Liver (tissue), 3 donors: Measurements from ENCODE around the gene ZNF860.

Source experiments
- HNF4A ChIP-seq, 2 donors: conservative IDR thresholded peaks; 2 replicates each; pipeline ENCODE4 v1.6.1; 2016; ENCODE audit warnings: antibody characterized with exemption in 2 of 2, mild to moderate bottlenecking in 2 of 2
- HNF4G ChIP-seq: IDR thresholded peaks from 2 replicates; pipeline ENCODE4 v1.6.1; 2016; ENCODE audit warnings: antibody characterized with exemption
- RAD21 ChIP-seq, 2 donors: IDR thresholded peaks; 2 replicates each; pipeline ENCODE4 v1.6.1; 2016; ENCODE audit warnings: antibody characterized with exemption in 2 of 2, mild to moderate bottlenecking in 2 of 2
- TF ChIP-seq, protein P1 (sequence below): fragments of 150-350 bp; IDR thresholded peaks from 2 replicates; pipeline ENCODE4 v1.5.1; 2017; ENCODE audit warnings: improper control_type of control experiment, low read depth, low read length; ENCODE audit not compliant: missing input control
- donor health status: healthy.
- donor health status: healthy.

DNA sequence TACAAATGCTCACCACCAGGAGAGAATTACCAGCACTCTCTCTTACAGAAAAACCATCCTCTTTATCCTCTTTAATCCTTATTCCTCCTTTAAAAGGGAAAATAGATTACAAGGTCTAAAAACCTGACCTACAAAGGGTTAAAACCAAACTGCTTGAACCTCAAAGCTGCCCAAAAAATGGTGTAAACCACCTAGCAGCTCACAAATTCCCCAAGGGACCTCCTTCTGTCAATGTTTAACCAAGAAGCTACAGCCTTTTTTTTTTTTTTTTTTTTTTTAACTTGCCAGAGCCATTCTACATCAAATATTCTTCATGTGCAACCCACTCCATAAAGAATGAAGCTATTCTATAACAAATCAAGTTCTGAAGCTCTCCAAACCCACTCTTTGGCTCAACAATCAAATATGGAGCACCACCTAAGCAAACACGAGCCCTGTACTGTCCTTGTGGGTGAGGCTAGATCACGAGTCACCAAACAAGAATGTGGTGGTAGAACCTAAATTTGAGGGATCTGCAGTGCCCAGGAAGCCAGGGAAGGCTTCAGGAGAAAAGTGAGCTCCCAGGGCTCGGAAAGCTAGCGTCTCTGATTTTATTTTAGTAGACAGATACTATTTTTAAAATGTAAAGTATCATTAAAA, 20.6 kb upstream of the ZNF860 start:
- TF ChIP-seq, protein P1, sequence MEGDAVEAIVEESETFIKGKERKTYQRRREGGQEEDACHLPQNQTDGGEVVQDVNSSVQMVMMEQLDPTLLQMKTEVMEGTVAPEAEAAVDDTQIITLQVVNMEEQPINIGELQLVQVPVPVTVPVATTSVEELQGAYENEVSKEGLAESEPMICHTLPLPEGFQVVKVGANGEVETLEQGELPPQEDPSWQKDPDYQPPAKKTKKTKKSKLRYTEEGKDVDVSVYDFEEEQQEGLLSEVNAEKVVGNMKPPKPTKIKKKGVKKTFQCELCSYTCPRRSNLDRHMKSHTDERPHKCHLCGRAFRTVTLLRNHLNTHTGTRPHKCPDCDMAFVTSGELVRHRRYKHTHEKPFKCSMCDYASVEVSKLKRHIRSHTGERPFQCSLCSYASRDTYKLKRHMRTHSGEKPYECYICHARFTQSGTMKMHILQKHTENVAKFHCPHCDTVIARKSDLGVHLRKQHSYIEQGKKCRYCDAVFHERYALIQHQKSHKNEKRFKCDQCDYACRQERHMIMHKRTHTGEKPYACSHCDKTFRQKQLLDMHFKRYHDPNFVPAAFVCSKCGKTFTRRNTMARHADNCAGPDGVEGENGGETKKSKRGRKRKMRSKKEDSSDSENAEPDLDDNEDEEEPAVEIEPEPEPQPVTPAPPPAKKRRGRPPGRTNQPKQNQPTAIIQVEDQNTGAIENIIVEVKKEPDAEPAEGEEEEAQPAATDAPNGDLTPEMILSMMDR, result no peak
- no peak for TF ChIP-seq RAD21 (IDR thresholded peaks at IDR 0.05)
- TF ChIP-seq HNF4A (conservative IDR thresholded peaks at IDR 0.05), result no peak
- TF ChIP-seq HNF4G, result no peak
